ENCODE data around the gene MMP8.

GRCh38 chr11:102719620-102720277 lies 5.0 kb downstream of the MMP8 start:
- no peak for TF ChIP-seq CTCF (IDR thresholded peaks at IDR 0.05)
- TF ChIP-seq POLR2A (IDR thresholded peaks at IDR 0.05) = no peak
